SH-SY5Y (cell line): ENCODE data around the gene THRB.

Experiments used
- GATA2 ChIP-seq: IDR thresholded peaks from 2 replicates; pipeline ENCODE4 v1.6.1; 2011; ENCODE audit warnings: mild to moderate bottlenecking, low read depth, low read length
- GATA3 ChIP-seq: IDR thresholded peaks from 2 replicates; pipeline ENCODE4 v1.6.1; 2011; ENCODE audit warnings: low read depth, mild to moderate bottlenecking, low read length, moderate library complexity

DNA sequence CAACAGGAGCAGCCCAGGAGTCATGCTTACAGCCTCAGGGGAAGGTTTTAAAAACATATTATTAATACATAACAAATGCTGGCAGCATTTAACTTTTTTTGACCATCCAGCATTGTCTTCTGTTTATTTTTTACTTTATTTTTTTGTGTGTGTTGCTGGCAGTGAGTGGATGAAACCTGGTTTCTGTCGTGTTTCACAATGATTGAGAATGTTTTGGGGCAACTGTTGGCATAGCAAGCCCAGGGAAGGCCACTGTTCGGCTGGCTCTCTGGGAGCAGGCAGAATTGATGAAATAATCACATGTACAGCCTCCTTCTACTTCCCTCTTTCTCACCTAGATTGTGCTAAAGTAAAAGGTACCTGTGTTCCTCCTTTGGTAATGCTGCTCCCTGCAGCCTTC, 359.4 kb downstream of the THRB start:
- TF ChIP-seq GATA3 (no peak), GATA2 (no peak)
